B cell (primary cell): ENCODE results near the gene MON2. TPM values are rescaled to one million over a fixed set of nuclear protein-coding genes. Genes with fewer than 3 reads are reported as not detected.
A peak's percentile ranks its signal among the peaks of the same experiment; 100 is the strongest.

Source experiments
- ATAC-seq: fragments of 200-7000 bp; cut with Tn5 transposase; one replicate; pipeline ENCODE4 v1.10.0; 2021; ENCODE audit warnings: low read depth, mild to moderate bottlenecking, moderate number of reproducible peaks, moderate library complexity
- CTCF ChIA-PET: fragments of 350-600 bp; sonication (Branson Sonifier 250); formaldehyde crosslinking; loops from one replicate; lab custom pipeline; 2021; ENCODE audit warnings: antibody characterized with exemption, inconsistent platforms; lab: Charles Lee
- POLR2A ChIA-PET: fragments of 350-600 bp; sonication (Branson Sonifier 250); formaldehyde crosslinking; loops from one replicate; lab custom pipeline; 2021; ENCODE audit warnings: antibody characterized with exemption; lab: Charles Lee
- DNase-seq: peaks from one replicate; pipeline ENCODE4 v3.0.0; 2013
- H2AFZ ChIP-seq: 2 replicates; pipeline ENCODE4 v1.6.1; 2012; ENCODE audit warnings: mild to moderate bottlenecking, low read depth, low read length; ENCODE audit not compliant: insufficient read depth, poor library complexity, severe bottlenecking
- H3K27ac ChIP-seq, 2 donors: 1 replicate in 1 of 2; 2 replicates in 1 of 2; pipeline ENCODE4 v1.5.1; 2012 to 2013; ENCODE audit warnings: low read length in 2 of 2, mild to moderate bottlenecking in 2 of 2, moderate library complexity in 1 of 2
- H3K27me3 ChIP-seq, 4 experiments: fragments of 200-600 bp in 1 of 4; sonication (generic) in 1 of 4; replicated peaks in 1 of 4; 1 replicate in 2 of 4; 2 replicates in 2 of 4; pipeline versions ENCODE4 v1.6.1 to v1.7.0; 2013 to 2016; ENCODE audit warnings: low read length in 3 of 4, mild to moderate bottlenecking in 2 of 4, mixed read lengths in 1 of 4, moderate library complexity in 1 of 4; ENCODE audit not compliant: insufficient read depth in 4 of 4, control insufficient read depth in 3 of 4; ENCODE audit errors: control extremely low read depth in 1 of 4
- H3K36me3 ChIP-seq, 2 experiments: replicated peaks in 1 of 2; 1 replicate in 1 of 2; 2 replicates in 1 of 2; pipeline versions ENCODE4 v1.6.1 to v1.7.1; 2013; ENCODE audit warnings: low read length in 1 of 2; ENCODE audit not compliant: insufficient read depth in 2 of 2, control insufficient read depth in 1 of 2; ENCODE audit errors: control extremely low read depth in 1 of 2, extremely low read depth in 1 of 2
- H3K4me1 ChIP-seq, 2 donors: fragments of 200-600 bp in 1 of 2; sonication (generic) in 1 of 2; 1 replicate in 1 of 2; 2 replicates in 1 of 2; pipeline versions ENCODE4 v1.5.1 to v1.6.1; 2013 to 2017; ENCODE audit warnings: low read length in 2 of 2; ENCODE audit not compliant: control insufficient read depth in 2 of 2, insufficient read depth in 2 of 2
- H3K4me2 ChIP-seq: replicated peaks from 2 replicates; pipeline ENCODE3; 2012; ENCODE audit warnings: mild to moderate bottlenecking, low read depth, low read length; ENCODE audit not compliant: poor library complexity, severe bottlenecking
- H3K4me3 ChIP-seq, 5 experiments: fragments of 200-600 bp in 1 of 5; sonication (generic) in 1 of 5; 1 replicate in 3 of 5; 2 replicates in 2 of 5; pipeline versions ENCODE4 v1.5.1 to v1.7.0; 2011 to 2016; ENCODE audit warnings: low read length in 4 of 5, mild to moderate bottlenecking in 4 of 5, low read depth in 2 of 5, control low read depth in 1 of 5, moderate library complexity in 1 of 5; ENCODE audit not compliant: insufficient read depth in 1 of 5; ENCODE audit errors: control extremely low read depth in 1 of 5, extremely low read depth in 1 of 5
- H3K79me2 ChIP-seq: fragments of 200-600 bp; sonication (generic); one replicate; pipeline ENCODE4 v1.6.0; 2016; ENCODE audit warnings: low read length; ENCODE audit not compliant: control insufficient read depth, insufficient read depth
- H3K9ac ChIP-seq: fragments of 200-600 bp; sonication (generic); 2 replicates; pipeline ENCODE4 v1.6.1; 2017; ENCODE audit warnings: mild to moderate bottlenecking, low read length, moderate library complexity
- H3K9me3 ChIP-seq, 3 donors: one replicate each; pipeline versions ENCODE4 v1.6.1 to v1.7.1; 2013; ENCODE audit warnings: low read length in 2 of 3; ENCODE audit not compliant: control insufficient read depth in 2 of 3, insufficient read depth in 1 of 3; ENCODE audit errors: control extremely low read depth in 1 of 3
- H4K20me1 ChIP-seq: 2 replicates; pipeline ENCODE4 v1.6.0; 2012; ENCODE audit warnings: mild to moderate bottlenecking, low read length; ENCODE audit not compliant: insufficient read depth, control insufficient read depth, poor library complexity, severe bottlenecking
- H3K27ac Mint-ChIP-seq: one replicate; pipeline ENCODE4 v1.8.0; 2021; ENCODE audit warnings: mixed read lengths
- H3K27me3 Mint-ChIP-seq: one replicate; pipeline ENCODE4 v1.8.0; 2021; ENCODE audit warnings: mixed read lengths
- H3K4me1 Mint-ChIP-seq: one replicate; pipeline ENCODE4 v1.8.0; 2021; ENCODE audit warnings: mixed read lengths
- H3K4me3 Mint-ChIP-seq: one replicate; pipeline ENCODE4 v1.8.0; 2021; ENCODE audit warnings: mixed read lengths
- H3K9me3 Mint-ChIP-seq: one replicate; pipeline ENCODE4 v1.8.0; 2022; ENCODE audit warnings: mixed read lengths; ENCODE audit not compliant: insufficient read depth
- EZH2 ChIP-seq: IDR thresholded peaks from 2 replicates; pipeline ENCODE4 v1.6.1; 2012; ENCODE audit warnings: borderline replicate concordance, low read depth, mild to moderate bottlenecking, moderate library complexity, low read length; ENCODE audit not compliant: insufficient read depth, poor library complexity, severe bottlenecking
- WGBS: methylation state at CpG from one replicate; pipeline ENCODE4 v1.1.5; 2013; ENCODE audit warnings: missing lambda C conversion rate; ENCODE audit not compliant: insufficient coverage; 5-methylcytosine and 5-hydroxymethylcytosine counted together
- intact Hi-C: fragments of 100-400 bp; cut with micrococcal nuclease; formaldehyde crosslinking; loops from one replicate; pipeline ENCODE4 v1.10.0; 2022
- polyA plus RNA-seq: library from polyadenylated mRNA; depleted of rRNA; stranded (reverse); fragments of >200 nt; gene quantifications from 2 replicates; pipeline ENCODE4 v1.2.3, GENCODE V29; 2012
- total RNA-seq, 2 donors: library from RNA; stranded (reverse); fragments of 120-200 nt in 1 of 2; gene quantifications; 1 replicate in 1 of 2; 2 replicates in 1 of 2; pipeline versions ENCODE4 v1.2.3 to v1.2.4, GENCODE V29; 2013 to 2022
- TF ChIP-seq, protein P1 (sequence below): fragments of 200-600 bp; IDR thresholded peaks from one replicate; pipeline ENCODE4 v1.8.0; 2022; ENCODE audit warnings: antibody characterized with exemption, mild to moderate bottlenecking

Gene MON2
- total and polyA plus RNA-seq, 2 donors (not counting 1 experiment from before 2014, with no cell fraction given), result 18.9 to 104 TPM

GRCh38 chr12:62435303-62436163, 31.1 kb upstream of the MON2 start:
- no peak overlapping the region for H3K27ac Mint-ChIP-seq
- Histone ChIP-seq H3K9me3 (peaks cover 0 to 4% (median 0%) of the 10 kb centered on the region in 3 donors), H3K9ac (peak overlapping the region; percentile 70), H2AFZ (peak overlapping the region; percentile 79), H4K20me1 (no peaks in the 10 kb centered on the region), H3K27me3 (peaks cover 0 to 15% (median 11%) of the 10 kb centered on the region in 4 experiments), H3K4me1 (peaks cover 17 to 18% of the 10 kb centered on the region in 2 donors), H3K79me2 (no peaks in the 10 kb centered on the region), H3K27ac (no peak overlapping the region), H3K4me2 (peak overlapping the region; percentile 89), H3K36me3 (no peaks in the 10 kb centered on the region), H3K4me3 (peak overlapping the region; percentile 41 to 74 (median 56))
- peak overlapping the region; percentile 91 for H3K4me3 Mint-ChIP-seq
- peaks cover 30% of the 10 kb centered on the region for H3K27me3 Mint-ChIP-seq
- intact Hi-C loops, result loop anchor here (5.0 kb wide), 1 partner anchor 147 kb away; no protein-coding TSS in a partner anchor
- DNase-seq (peak; percentile 56), ATAC-seq (peak; percentile 59)
- H3K9me3 Mint-ChIP-seq, result no peaks in the 10 kb centered on the region
- ChIA-PET CTCF (interaction anchor here (0.9 to 6.0 kb wide), 17 partner anchors 8 to 377 kb away, joined by 3 to 169 read pairs (median 5); partner anchors contain the start of gene MON2), POLR2A (no interaction called here)
- TF ChIP-seq, protein P1, sequence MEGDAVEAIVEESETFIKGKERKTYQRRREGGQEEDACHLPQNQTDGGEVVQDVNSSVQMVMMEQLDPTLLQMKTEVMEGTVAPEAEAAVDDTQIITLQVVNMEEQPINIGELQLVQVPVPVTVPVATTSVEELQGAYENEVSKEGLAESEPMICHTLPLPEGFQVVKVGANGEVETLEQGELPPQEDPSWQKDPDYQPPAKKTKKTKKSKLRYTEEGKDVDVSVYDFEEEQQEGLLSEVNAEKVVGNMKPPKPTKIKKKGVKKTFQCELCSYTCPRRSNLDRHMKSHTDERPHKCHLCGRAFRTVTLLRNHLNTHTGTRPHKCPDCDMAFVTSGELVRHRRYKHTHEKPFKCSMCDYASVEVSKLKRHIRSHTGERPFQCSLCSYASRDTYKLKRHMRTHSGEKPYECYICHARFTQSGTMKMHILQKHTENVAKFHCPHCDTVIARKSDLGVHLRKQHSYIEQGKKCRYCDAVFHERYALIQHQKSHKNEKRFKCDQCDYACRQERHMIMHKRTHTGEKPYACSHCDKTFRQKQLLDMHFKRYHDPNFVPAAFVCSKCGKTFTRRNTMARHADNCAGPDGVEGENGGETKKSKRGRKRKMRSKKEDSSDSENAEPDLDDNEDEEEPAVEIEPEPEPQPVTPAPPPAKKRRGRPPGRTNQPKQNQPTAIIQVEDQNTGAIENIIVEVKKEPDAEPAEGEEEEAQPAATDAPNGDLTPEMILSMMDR, result peak; percentile 51
- no peak for TF ChIP-seq EZH2
- H3K4me1 Mint-ChIP-seq, result peaks cover 20% of the 10 kb centered on the region
- 5% methylated on average over 29 of the region's 29 CpGs for WGBS

DNA sequence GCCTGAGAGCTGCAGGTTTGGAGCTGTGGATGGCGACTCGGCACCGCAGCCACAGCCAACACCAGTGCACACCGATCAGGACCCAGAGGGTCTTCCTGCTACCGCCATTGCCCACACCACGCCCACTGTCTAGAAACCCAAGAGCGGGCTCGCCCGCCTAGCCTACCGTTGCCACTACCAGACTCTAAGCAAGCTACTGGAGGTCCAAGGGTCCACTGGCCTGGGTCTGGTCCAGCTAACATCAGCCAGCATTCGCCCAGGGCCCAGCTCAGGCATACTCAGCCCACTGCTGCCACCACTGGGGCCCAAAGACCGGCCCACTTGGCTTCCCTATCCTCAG, 30.5 kb upstream of the MON2 start:
- no peak overlapping the region for H3K9ac ChIP-seq
- Mint-ChIP-seq H3K27ac (no peak overlapping the region), H3K4me1 (peaks cover 20% of the 10 kb centered on the region), H3K9me3 (peaks cover 5% of the 10 kb centered on the region), H3K27me3 (peaks cover 24% of the 10 kb centered on the region), H3K4me3 (peak overlapping the region; percentile 91)
- peaks cover 0 to 15% (median 11%) of the 10 kb centered on the region in 4 experiments for H3K27me3 ChIP-seq
- POLR2A ChIA-PET, result no interaction called here
- TF ChIP-seq, protein P1, result no peak
- TF ChIP-seq EZH2, result no peak
- peak overlapping the region in 1 of 5 experiments; percentile 74 for H3K4me3 ChIP-seq
- WGBS, result 89% methylated on average over 12 of the region's 12 CpGs
- no peak overlapping the region for H3K27ac ChIP-seq
- peaks cover 0 to 4% (median 0%) of the 10 kb centered on the region in 3 donors for H3K9me3 ChIP-seq
- DNase-seq (no peak), ATAC-seq (no peak)
- CTCF ChIA-PET, result interaction anchor here (1.0 to 6.0 kb wide), 13 partner anchors 10 to 377 kb away, joined by 3 to 169 read pairs (median 6); partner anchors contain the start of gene MON2
- intact Hi-C loops, result loop anchor here (5.0 kb wide), 1 partner anchor 146 kb away; no protein-coding TSS in a partner anchor
- H3K4me2 ChIP-seq, result peak overlapping the region; percentile 89
- H4K20me1 ChIP-seq, result no peaks in the 10 kb centered on the region
- peak overlapping the region; percentile 79 for H2AFZ ChIP-seq
- H3K36me3 ChIP-seq, result no peaks in the 10 kb centered on the region
- H3K4me1 ChIP-seq, result peaks cover 17 to 18% of the 10 kb centered on the region in 2 donors
- H3K79me2 ChIP-seq, result no peaks in the 10 kb centered on the region
